Stimulated activated CD4-positive, alpha-beta T cell treated with anti-CD3 and anti-CD28 coated beads, TNF-alpha, amount 100 ng/mL, for 1 hour (primary cell): ENCODE measurements around the gene PPP1R15B.

Experiments used
- DNase-seq, 3 donors: peaks; one replicate each; pipeline ENCODE4 v3.0.0-alpha.2; 2020; ENCODE audit warnings: low read depth in 3 of 3, low spot score in 1 of 3

PPP1R15B gene

DNA sequence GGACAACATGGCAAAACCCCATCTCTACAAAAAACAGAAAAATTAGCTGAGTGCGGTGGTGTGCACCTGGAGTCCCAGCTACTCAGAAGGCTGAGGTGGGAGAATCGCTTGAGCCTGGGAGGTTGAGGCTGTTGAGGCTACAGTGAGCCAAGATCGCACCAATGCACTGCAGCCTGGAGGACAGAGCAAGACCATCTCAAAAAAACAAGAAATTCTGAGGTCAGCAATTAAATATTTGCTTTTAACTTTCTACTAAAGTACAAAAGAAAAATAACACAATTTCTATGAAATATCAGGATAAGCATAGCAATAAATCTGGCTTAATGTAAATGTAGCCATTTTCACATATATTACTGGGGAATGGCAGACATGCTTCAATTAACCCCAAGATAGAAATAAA lies 9.9 kb downstream of the PPP1R15B start:
- DNase-seq, result no peak

DNA sequence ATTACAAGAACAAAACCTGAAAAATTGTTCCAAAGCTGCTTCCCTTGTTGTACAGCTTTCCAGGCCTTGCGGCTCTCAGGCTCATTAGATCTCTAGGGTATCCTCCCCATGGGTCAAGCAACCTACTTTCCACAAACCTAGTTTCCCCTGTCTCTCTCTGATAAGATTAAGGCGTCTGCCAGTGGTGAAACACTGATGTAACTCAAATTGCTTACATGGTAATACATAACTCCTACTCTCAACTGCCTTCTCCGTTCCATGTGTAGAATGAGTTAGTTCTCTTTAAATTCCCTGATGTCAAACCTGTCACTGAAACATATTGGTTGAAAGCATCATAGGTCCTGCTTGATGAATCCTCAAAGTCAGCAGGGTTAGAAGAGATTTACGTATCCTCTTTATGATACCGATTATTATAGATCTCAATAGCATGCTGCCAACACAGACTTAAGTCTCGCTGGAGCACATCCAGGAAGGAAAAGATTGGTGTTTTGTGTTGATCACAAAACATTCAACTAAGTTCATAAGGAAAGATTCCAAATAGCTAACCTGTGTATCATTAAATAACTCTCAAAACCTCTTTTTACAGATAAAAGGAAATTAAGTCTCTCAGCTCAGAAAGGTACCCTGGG lies 10.6 kb downstream of the PPP1R15B start:
- no peak for DNase-seq

DNA sequence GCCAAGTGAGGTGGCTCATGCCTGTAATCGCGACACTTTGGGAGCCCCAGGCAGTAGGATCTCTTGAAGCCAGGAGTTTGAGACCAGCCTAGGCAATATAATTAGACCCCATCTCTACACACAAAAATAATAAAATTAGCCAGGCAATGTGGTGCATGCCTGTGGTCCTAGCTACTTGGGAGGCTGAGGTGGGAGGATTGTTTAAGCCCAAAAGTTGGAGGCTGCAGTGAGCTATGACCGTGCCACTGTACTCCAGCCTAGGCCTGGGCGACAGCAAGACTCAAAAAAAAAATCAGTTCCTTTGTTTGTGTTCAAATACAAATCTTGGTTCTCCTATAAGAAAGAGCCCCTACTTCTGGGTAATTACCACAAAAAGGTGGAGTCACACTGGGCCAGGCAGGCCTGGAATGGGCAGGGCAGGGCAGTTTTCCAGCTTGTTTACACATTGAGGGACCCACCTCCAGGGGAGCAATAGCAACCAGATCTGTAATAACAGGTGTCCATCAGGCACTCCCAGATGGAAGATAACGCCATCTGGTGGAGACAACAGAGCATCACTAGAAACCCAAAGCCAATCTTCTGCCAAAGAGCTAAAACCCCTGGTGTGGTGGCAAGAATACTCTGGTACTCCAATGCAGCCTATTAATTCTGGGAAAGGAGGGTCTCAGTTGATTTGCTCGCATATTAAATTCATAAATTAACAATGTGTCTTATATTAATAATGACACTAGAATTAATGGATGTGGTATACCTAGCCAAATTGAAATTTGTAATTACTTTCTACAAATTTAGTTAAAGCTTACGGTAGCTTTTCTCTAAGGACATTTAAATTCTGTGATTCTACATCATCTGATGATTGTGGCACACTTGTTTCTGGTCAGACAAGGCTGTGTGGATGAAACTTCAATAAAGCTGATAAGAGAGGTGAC lies 13.2 kb downstream of the PPP1R15B start:
- peak in 2 of 3 donors; percentile 24 for DNase-seq

DNA sequence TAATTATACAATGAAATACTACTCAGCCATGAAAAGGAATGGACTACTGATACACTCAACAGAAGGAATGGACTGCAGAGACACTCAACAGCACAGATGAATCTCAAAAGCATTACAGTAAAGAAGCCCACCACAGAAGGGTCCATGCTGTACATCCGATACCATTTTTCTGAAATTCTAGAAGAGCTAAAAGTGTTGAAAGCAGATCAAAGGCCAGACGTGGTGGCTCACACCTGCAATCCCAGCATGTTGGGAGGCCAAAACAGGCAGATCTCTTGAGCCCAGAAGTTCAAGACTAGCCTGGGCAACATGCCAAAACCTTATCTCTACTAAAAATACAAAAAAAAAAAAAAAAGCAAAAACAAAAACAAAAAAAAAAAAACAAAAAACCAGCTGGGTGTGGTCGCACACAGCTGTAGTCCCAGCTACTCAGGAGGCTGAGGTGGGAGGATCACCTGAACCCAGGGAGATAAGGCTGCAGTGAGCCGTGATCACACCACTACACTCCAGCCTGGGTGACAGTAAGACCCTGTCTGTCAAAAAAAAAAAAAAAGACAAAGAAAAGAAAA lies 15.5 kb downstream of the PPP1R15B start:
- DNase-seq, result no peak

DNA sequence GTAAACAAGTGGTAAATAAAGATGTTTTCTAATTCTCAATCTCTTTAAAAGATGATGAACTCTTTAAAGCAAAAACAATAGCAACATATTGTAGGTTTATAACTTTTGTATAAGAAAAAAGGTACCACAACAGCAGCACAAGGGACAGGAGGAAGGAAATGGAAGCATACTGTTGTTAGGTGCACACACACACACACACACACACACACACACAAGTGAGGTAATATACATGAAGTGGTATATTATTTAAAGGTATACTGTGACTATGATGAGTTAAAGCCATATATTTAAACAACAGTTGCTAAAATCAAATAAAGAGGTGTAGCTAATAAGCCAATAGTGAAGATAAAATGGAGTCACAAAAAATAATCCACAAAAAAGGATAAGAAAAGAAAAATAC lies 20.0 kb downstream of the PPP1R15B start:
- DNase-seq, result no peak

DNA sequence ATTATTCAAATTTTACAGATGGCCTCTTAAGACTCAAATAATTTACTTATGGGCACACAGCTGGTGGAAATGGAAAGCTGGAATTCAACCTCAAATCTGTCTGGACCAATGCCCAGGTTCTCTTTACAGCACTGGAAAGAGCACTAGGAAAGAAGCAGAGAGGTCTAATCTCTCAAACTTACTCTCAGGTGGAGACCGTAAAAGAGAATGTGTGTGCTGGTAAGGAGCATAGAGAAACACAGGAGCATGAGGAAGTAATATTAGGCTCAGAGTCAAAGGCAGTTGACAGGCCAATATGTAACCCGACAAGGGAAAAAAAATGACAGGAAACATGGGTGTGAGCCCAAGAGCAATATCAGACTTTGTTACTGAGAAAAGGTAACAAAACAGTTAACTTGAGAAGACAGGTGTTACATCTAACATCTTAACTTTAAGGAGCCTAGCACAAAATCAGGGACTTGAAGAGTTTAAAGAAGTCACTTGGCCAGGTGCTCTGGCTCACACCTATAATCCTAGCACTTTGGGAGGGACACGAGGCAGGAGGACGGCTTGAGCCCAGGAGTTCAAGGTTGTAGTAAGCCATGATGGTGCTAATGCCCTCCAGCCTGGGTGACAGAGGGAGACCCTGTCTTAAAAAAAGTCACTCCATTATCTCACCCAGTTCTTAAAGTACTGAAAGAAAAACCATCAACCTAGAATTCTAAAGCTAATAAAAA lies 20.7 kb downstream of the PPP1R15B start:
- DNase-seq, result no peak

DNA sequence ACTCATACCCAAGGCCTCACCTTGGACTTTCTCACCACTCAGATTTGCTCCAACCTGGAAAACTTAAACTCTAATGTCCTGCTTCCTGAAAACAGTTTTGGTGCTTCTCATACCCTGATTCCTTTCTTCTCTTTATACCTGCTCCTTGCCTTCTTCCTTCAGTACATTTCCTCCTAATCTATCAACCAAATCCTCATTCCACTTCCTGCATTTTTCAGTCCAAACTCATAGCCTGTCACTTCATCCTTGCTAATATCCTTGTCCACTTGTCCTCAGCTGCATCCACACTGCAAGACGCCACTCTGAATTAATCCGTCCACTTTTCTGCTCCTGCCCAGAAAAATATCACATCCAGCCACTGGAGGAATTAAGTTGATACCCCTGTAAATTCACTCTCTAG lies 25.9 kb downstream of the PPP1R15B start:
- no peak for DNase-seq

DNA sequence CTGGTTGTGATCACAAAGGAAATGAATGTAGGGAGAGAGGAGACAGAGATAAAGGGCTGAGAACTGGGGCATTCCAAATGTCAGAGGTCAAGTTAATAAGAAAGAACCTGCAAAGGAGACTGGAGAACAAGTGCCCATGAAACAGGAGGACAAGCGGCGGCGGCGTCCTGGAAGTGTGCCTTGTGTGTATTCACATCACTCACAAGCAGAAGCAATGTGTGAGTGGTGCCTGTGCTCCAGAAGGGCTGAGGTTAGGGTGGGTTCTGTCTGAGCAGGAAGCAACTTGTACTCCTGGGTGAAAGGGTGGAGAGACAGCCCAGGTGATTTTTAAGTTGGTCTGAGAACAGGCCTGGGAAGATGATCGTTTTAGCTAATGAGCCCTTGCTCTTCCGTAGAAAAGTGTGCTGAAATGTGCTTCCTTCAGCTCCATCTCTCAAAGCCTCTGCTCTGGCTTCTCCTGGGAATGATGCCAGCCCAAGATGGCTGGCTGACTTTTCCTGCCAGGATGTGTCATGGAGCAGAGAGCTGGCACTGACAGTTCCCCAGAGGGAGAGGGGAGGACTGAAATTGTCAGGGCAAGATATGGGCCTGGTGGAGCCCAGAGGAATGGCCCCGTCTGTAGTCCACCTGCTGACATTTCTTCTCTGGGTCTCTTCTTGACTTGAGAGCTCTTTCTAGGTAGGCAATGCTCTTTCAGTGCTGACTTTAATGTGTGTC lies 26.8 kb downstream of the PPP1R15B start:
- no peak for DNase-seq

DNA sequence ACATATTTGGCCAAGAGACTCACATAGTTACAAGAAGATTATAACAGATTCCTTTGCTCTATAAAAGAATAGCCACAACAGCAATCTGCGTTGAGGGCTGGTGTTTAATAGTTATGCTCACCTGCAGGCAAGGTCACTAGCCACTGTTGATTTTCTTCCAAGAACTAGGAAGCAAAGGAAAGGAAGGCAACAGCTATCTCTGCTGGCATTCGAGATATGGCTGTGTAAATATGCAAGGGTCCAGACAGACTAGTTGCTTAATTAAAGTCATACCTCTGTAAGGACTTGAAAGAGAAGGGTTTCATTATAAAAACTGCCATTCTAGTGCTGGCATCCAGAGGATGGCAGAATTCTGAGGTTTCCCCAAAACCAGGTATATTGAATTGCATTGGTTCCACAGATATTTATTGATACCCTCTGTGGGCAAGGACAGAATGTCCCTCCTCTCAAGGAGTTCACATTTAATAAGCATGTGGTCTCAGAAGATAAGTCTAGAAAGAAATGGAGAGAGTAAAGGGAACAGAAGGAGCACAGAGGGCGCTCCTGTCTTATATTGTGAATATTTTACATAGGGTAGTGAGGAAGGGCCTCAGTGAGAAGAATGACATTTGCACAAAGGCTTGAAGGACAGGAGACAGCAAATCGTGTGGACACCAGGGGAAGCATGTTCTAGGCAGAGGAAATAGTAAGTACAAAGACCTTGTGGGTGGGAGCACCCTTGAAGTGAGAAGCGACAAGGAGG lies 28.3 kb downstream of the PPP1R15B start:
- no peak for DNase-seq

DNA sequence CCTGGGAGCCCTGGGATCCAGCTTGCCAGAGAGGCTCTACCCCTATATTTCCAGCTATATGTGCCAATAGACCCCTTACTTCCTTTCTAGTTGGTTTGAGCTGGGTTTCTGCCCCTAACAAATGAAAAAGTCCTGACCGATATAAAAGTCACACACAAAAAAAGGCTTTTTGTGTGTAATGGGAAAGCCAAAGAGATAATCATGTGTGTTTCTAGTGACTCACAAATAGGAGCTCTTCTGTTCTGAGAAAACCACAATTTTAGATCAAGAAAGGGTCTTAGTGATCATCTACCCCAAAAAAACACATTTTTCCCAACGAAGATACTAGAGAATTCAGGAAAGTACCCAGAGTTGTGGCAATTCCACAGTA lies 28.9 kb downstream of the PPP1R15B start:
- DNase-seq, result no peak

DNA sequence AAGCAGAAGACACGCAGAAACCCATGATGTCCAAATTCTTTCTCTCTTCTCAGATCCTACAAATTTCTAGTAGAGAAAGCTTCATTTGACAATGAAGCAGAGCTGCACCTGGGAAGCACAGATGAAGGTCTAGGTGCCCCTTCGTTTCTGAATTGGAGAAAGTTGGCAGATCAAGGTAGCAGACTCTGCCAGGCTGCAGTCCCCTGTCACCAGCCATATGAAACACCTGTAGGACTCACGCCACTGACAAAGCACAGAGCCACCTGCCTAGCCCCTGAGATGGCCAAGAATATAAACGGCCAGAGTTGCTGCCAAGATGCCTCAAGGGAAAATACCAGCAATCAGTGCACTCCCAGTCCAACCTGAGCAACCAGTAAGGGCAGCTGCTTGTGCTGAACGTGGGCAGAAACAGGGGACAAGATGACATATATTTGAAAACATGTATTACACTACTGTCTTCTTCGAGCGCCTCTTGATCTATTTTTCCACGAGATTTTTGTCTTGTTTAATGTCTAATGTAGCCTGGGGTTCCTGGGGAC lies 31.3 kb downstream of the PPP1R15B start:
- no peak for DNase-seq

DNA sequence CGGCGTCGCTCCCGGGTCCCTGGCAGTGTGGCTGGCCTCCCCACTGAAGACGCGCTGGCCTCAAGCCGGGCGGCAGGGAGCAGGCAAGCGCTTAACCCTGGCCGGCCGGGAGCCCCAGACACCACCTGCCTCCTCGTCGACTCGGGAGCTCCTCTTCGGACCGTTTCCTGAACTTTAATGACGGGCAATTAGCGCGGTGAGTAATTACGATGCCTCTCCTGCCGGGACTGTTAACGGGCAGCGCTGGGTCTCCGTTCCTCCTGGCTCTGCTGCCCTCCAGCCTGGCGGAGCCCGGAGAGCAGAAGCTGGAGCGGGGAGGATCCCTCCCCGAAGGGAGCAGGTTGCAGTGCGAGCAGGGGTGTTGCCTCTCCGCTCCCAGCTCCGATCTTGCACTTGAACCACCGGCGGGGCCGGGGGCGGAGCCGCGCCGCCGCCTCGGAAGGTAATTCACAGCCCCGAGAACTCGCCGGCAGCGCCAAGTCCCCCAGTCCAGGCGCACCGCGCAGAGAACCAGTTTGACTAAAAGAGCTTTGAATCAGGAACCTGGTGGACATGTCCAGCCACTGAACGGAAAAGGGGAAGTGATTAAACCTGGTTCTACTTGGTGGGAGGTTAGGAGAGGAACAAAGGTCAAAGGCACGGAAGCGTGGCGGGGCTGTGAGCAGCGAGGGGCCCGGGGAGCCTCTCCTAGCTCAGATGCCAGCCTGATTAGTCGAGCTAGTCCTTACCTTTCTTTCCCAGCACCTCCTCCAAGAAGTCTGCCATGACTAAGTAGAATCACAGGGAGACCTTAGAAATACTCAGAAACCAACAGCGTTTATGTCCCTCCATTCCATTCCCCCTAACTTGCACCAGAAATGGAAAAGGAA lies 33.6 kb downstream of the PPP1R15B start:
- DNase-seq, result peak in 1 of 3 donors; percentile 36

DNA sequence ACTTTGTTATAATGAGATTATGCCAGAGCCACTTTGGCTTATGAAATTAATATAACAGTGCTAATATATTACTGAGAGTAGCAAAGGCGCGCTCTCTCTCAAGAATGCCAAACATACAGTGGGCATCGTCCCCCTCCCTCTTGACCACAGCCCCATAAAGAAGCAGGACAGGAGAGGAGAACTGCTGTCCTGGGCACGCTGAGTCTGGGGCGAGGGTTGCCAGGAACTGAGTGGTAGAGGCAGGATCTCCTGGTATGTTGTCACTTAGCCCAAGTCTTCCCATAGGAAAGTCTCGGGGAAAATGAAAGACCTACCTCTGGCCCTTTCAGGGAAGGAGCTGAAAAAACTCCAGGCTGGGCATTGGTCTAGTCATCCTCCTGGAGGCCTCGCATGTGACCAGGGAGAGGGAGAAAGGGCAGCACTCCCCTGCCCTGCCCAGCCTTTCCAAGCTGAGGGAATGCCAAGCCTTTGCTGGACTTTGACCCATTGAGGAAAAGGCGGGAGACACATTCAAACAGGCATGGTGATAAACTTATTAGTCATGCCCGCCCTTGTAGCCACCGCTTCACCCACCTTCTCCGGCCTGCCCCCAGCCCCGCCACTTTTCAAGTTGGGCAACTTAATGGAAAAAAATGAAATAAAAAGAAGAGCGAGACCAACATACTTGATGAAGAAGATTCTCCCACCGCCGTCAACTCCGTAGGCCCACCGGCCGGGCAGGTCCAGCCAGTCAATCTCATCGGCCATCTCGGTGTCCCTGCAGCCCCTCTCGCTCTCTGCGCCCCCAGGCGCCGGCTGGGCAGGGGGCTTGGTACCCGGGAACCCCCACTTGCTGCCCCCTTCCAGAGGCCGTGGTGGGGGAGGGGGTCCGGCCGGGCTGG lies 34.5 kb downstream of the PPP1R15B start:
- no peak for DNase-seq

DNA sequence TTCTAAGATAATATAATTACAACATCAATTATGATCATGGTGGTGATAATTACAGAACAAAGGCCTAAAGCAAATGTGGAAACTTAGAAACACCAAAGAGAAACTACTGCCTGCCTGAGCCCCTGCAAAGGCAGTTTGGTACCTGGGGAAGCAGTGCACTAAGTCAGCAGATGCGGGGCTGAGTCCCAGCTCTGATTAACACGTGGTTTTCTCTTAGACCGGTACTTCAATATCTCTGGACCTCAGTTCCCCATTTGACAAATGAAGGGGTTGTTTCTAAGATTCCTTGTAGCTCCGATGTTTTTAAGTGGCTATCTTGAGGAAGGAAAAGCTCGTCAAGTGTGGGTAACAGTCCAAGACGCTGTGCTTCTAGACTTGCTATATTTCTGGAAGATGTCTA lies 35.2 kb downstream of the PPP1R15B start:
- DNase-seq, result no peak

DNA sequence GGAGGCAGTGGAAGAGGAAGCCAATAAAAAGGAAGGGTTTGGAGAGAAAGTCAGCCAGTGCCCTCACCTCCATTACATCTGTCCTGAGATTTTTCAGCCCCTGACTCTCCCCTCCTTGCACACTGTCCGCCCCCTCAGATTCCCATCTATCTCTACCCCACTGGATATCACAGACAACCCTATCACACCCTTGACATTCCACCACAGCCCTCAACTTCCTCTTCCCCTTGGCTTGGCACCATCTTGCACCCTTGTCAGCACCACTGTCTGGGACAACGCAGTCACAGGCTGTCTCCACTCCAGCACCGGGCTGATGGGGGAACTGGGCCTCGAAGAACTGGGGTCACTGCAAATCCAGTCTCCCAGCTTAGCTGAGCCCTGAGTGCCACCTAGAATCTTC lies 37.7 kb downstream of the PPP1R15B start:
- no peak for DNase-seq

DNA sequence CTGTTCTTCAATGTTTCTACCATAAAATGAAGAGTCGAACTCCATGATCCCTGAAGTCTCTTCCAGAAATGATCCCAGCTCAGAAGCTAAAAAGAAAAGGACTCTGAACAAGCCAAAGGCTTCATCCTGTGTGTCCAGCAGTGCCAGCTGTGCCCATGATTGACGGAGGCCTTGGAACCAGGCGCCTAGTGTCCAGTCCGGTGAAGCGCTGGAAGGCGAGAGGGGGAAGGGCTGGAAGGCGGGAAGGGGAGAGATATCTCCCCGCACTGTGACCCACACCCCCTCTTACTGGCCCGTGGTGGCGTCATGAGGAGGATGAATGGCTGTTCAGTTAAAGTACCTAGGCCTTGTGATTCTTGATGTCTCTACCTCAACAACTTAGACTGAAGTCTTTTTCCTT lies 41.4 kb downstream of the PPP1R15B start:
- no peak for DNase-seq

DNA sequence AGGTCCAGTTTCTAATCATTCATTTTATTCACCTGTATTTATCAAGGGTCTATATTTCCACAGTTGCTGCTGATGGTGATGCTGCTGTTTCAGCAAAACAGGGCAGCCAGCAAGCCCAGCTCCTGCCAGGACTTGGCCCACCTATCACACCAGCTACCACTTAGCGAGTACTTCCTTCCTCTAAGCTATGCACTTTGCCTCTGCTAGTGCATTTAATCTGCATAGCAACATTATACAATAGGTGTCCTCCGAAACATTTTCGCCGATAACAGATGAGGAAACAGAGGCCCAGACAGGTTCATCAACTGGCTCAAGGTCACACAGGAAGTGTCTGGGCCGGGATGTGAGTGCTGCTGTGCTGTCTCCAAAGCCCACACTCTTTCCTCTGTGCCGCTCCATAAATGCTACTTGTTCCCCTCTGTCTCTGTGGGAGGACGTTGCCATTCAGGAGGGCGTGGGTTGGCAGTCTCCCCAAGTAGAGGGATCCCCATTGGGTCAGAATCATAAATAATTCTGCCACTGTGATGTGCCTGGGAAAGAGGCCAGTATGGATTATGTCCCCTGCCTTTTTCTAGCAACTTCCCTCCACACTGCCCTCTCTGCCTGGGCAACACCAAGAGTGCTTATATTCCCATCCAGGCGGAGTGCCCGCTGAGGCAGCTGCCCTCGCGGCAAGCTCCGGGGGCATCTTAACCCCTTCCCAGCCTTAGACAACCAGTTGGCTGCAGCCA lies 42.5 kb downstream of the PPP1R15B start:
- DNase-seq, result no peak
